ENCODE data around the gene KRT39. TPM values are rescaled to one million over a fixed set of nuclear protein-coding genes. Genes with fewer than 3 reads are reported as not detected.

The KRT39 gene
- polyA plus RNA-seq, 1 donor (not counting 4 experiments of a cell fraction or from before 2014, with no cell fraction given) = not detected

GRCh38 chr17:41012326-41013120, 45.8 kb upstream of the KRT39 start:
- no peak for DNase-seq (ENCODE audit: low read depth, low spot score)
- no peak overlapping the region for H3K27ac ChIP-seq (ENCODE audit: control insufficient read depth, insufficient read depth, low read length)

GRCh38 chr17:41010441-41010840, 43.7 kb upstream of the KRT39 start:
- Histone ChIP-seq H3K9me1 (ENCODE audit: control insufficient read depth, extremely low read depth, insufficient read depth, low read length) (no peaks in the 10 kb centered on the region), H3K36me3 (ENCODE audit: control insufficient read depth in 2 of 2, extremely low read depth in 1 of 2, insufficient read depth in 2 of 2, low read length in 2 of 2) (no peaks in the 10 kb centered on the region), H3K4me2 (ENCODE audit: control insufficient read depth, extremely low read depth, insufficient read depth, low read depth, low read length) (no peak overlapping the region), H3K4me3 (ENCODE audit: control insufficient read depth in 2 of 3, extremely low read depth in 1 of 3, insufficient read depth in 2 of 3, low read depth in 1 of 3, low read length in 3 of 3) (no peak overlapping the region), H3K4me1 (ENCODE audit: control insufficient read depth, extremely low read depth, insufficient read depth, low read length) (no peaks in the 10 kb centered on the region), H2AFZ (ENCODE audit: control insufficient read depth, low read length) (no peak overlapping the region), H3K79me2 (ENCODE audit: control insufficient read depth, insufficient read depth, low read length) (no peaks in the 10 kb centered on the region), H4K20me1 (ENCODE audit: control insufficient read depth, extremely low read depth, insufficient read depth, low read length) (no peaks in the 10 kb centered on the region), H3K27me3 (ENCODE audit: control insufficient read depth, extremely low read depth, insufficient read depth, low read length) (no peaks in the 10 kb centered on the region), H3K9me3 (ENCODE audit: control insufficient read depth, low read depth, low read length) (no peaks in the 10 kb centered on the region), H3K9ac (ENCODE audit: control insufficient read depth, extremely low read depth, insufficient read depth, low read length) (no peak overlapping the region), H3K27ac (ENCODE audit: control insufficient read depth, insufficient read depth, low read length) (no peak overlapping the region)
- DNase-seq (ENCODE audit: low read depth, low spot score) (no peak), FAIRE-seq (no peak)
- TF ChIP-seq EZH2 (IDR thresholded peaks at IDR 0.05; ENCODE audit: low read length) (no peak), CTCF (optimal IDR thresholded peaks at IDR 0.05 in 1 of 3, IDR thresholded peaks at IDR 0.05 in 1 of 3, conservative IDR thresholded peaks at IDR 0.05 in 1 of 3; ENCODE audit: extremely low read depth in 1 of 3, insufficient read depth in 2 of 3, low read length in 3 of 3) (no peak)
- dilution Hi-C loops (cut with MboI; ENCODE audit: extremely low pct_ligation_motif_present, low sequenced_read_pairs) = no loop called here

More at GRCh38 chr17:41012326-41013120, 45.8 kb upstream of the KRT39 start:
- Histone ChIP-seq H3K27me3 (ENCODE audit: control insufficient read depth, extremely low read depth, insufficient read depth, low read length) (no peaks in the 10 kb centered on the region), H4K20me1 (ENCODE audit: control insufficient read depth, extremely low read depth, insufficient read depth, low read length) (no peaks in the 10 kb centered on the region), H3K4me1 (ENCODE audit: control insufficient read depth, extremely low read depth, insufficient read depth, low read length) (no peaks in the 10 kb centered on the region), H2AFZ (ENCODE audit: control insufficient read depth, low read length) (no peak overlapping the region), H3K36me3 (ENCODE audit: control insufficient read depth in 2 of 2, extremely low read depth in 1 of 2, insufficient read depth in 2 of 2, low read length in 2 of 2) (no peaks in the 10 kb centered on the region), H3K9ac (ENCODE audit: control insufficient read depth, extremely low read depth, insufficient read depth, low read length) (no peak overlapping the region), H3K4me2 (ENCODE audit: control insufficient read depth, extremely low read depth, insufficient read depth, low read depth, low read length) (no peak overlapping the region), H3K9me3 (ENCODE audit: control insufficient read depth, low read depth, low read length) (no peaks in the 10 kb centered on the region), H3K4me3 (ENCODE audit: control insufficient read depth in 2 of 3, extremely low read depth in 1 of 3, insufficient read depth in 2 of 3, low read depth in 1 of 3, low read length in 3 of 3) (no peak overlapping the region), H3K9me1 (ENCODE audit: control insufficient read depth, extremely low read depth, insufficient read depth, low read length) (no peaks in the 10 kb centered on the region), H3K79me2 (ENCODE audit: control insufficient read depth, insufficient read depth, low read length) (no peaks in the 10 kb centered on the region)
- dilution Hi-C loops (cut with MboI; ENCODE audit: extremely low pct_ligation_motif_present, low sequenced_read_pairs) = no loop called here
- no peak for TF ChIP-seq CTCF (optimal IDR thresholded peaks at IDR 0.05 in 1 of 3, IDR thresholded peaks at IDR 0.05 in 1 of 3, conservative IDR thresholded peaks at IDR 0.05 in 1 of 3; ENCODE audit: extremely low read depth in 1 of 3, insufficient read depth in 2 of 3, low read length in 3 of 3)
- no peak for TF ChIP-seq EZH2 (IDR thresholded peaks at IDR 0.05; ENCODE audit: low read length)
- FAIRE-seq = no peak
